ENCODE data around the gene CRYGA.

DNA sequence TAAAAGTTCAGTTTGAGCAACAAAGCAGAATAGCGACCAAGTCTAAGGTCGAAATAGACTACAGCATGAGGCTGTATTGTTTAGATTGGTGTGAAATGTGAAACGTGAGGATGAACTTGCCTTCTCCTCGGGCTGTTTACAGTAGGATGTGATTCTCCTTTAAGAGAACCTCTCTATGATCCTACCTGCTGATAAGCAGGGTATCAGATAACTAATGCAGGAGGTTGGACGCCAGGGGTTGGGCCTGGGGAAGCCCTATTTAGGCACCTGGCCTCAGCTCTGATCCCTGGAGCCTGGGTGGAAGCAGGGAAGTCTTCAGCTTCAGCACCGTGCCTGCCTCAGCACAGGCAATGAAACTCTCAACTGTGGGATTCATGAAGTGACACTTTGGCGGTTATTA lies 50.4 kb downstream of the CRYGA start:
- TF ChIP-seq, protein P1, sequence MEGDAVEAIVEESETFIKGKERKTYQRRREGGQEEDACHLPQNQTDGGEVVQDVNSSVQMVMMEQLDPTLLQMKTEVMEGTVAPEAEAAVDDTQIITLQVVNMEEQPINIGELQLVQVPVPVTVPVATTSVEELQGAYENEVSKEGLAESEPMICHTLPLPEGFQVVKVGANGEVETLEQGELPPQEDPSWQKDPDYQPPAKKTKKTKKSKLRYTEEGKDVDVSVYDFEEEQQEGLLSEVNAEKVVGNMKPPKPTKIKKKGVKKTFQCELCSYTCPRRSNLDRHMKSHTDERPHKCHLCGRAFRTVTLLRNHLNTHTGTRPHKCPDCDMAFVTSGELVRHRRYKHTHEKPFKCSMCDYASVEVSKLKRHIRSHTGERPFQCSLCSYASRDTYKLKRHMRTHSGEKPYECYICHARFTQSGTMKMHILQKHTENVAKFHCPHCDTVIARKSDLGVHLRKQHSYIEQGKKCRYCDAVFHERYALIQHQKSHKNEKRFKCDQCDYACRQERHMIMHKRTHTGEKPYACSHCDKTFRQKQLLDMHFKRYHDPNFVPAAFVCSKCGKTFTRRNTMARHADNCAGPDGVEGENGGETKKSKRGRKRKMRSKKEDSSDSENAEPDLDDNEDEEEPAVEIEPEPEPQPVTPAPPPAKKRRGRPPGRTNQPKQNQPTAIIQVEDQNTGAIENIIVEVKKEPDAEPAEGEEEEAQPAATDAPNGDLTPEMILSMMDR (IDR thresholded peaks at IDR 0.05) = no peak
- no peak for TF ChIP-seq POLR2A (IDR thresholded peaks at IDR 0.05)

All from testis (tissue), 2 donors.